Transverse colon (tissue), 4 donors: ENCODE results near the gene AXIN1.

ENCODE experiments used
- EP300 ChIP-seq: sonication (generic); formaldehyde crosslinking; IDR thresholded peaks from one replicate; pipeline ENCODE4 v1.6.1; 2017; ENCODE audit warnings: antibody characterized with exemption, low read depth
- POLR2A ChIP-seq: fragments of 450-650 bp; IDR thresholded peaks from one replicate; pipeline ENCODE4 v1.6.1; 2016; ENCODE audit warnings: antibody characterized with exemption, mild to moderate bottlenecking, moderate library complexity
- POLR2AphosphoS5 ChIP-seq, 3 donors: sonication (generic); formaldehyde crosslinking; IDR thresholded peaks; one replicate each; pipeline ENCODE4 v1.6.1; 2016; ENCODE audit warnings: antibody characterized with exemption in 3 of 3
- TF ChIP-seq, protein P1 (sequence below), 5 experiments: fragments of 200-600 bp in 3 of 5; fragments of 450-650 bp in 2 of 5; sonication (generic) in 3 of 5; IDR thresholded peaks; 1 replicate in 2 of 5; 2 replicates in 3 of 5; pipeline ENCODE4 v1.5.1; 2016 to 2017; ENCODE audit warnings: antibody characterized with exemption in 5 of 5, inconsistent platforms in 3 of 5, mild to moderate bottlenecking in 2 of 5, moderate library complexity in 1 of 5

DNA sequence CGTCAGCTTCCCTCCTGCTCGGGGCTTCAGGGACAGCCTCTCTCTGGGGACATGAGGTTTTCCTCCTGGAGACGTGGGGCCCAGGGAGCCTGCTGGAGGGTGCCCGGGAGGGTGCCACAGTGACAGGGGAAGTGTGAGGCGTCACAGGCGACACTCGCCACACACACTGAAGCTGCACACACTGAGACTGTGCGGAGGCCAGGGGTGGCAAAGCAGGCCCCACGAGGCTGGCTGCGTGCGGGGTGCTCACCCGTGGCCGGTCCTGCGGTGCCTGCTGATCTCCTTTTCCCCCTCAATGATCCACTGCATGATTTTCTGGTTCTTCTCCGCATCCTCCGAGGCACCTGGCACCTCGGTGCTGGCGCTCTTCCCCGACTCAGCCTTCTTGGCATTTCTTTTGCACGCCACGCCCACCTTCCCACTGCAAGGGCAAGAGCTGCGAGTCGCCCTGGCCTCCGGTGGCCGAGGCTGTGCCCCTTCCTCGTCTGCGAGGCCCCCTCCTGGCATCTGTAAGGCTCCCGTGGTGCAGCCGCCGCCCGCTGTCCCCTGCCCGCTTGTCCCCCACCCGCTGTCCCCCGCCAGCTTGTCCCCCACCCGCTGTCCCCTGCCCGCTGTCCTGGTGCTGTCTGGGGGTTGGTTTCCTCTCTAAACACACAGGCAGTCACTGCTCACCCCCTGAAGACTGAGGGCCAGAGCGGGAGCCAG lies 55.6 kb downstream of the AXIN1 start:
- TF ChIP-seq POLR2AphosphoS5 (IDR thresholded peaks at IDR 0.05) (no peak), EP300 (no peak), POLR2A (no peak)
- TF ChIP-seq, protein P1, sequence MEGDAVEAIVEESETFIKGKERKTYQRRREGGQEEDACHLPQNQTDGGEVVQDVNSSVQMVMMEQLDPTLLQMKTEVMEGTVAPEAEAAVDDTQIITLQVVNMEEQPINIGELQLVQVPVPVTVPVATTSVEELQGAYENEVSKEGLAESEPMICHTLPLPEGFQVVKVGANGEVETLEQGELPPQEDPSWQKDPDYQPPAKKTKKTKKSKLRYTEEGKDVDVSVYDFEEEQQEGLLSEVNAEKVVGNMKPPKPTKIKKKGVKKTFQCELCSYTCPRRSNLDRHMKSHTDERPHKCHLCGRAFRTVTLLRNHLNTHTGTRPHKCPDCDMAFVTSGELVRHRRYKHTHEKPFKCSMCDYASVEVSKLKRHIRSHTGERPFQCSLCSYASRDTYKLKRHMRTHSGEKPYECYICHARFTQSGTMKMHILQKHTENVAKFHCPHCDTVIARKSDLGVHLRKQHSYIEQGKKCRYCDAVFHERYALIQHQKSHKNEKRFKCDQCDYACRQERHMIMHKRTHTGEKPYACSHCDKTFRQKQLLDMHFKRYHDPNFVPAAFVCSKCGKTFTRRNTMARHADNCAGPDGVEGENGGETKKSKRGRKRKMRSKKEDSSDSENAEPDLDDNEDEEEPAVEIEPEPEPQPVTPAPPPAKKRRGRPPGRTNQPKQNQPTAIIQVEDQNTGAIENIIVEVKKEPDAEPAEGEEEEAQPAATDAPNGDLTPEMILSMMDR (IDR thresholded peaks at IDR 0.05), result no peak
